Prostate gland (tissue), 2 donors: ENCODE measurements around the gene ELMO1. TPM values are rescaled to one million over a fixed set of nuclear protein-coding genes. Genes with fewer than 3 reads are reported as not detected.

Experiments
- DNase-seq: peaks from one replicate; pipeline ENCODE4 v3.0.0-alpha.2; 2019; ENCODE audit warnings: low spot score
- H3K27ac ChIP-seq, 2 donors: fragments of 200-600 bp; sonication (generic); 2 replicates each; pipeline ENCODE4 v1.5.1; 2017 to 2019
- H3K27me3 ChIP-seq: fragments of 200-600 bp; sonication (generic); replicated peaks from 2 replicates; pipeline ENCODE4 v1.5.1; 2019; ENCODE audit not compliant: insufficient read depth
- H3K36me3 ChIP-seq, 2 donors: fragments of 200-600 bp; sonication (generic); 1 replicate in 1 of 2; 2 replicates in 1 of 2; pipeline versions ENCODE4 v1.5.1 to v1.8.1; 2017 to 2019
- H3K4me1 ChIP-seq: fragments of 200-600 bp; sonication (generic); replicated peaks from 2 replicates; pipeline ENCODE4 v1.5.1; 2019
- H3K4me3 ChIP-seq, 2 donors: fragments of 200-600 bp; sonication (generic); 2 replicates each; pipeline ENCODE4 v1.5.1; 2017 to 2019
- H3K9me3 ChIP-seq: fragments of 200-600 bp; sonication (generic); 2 replicates; pipeline ENCODE4 v1.5.1; 2017
- POLR2A ChIP-seq: fragments of 450-650 bp; IDR thresholded peaks from one replicate; pipeline ENCODE4 v1.6.1; 2016; ENCODE audit warnings: antibody characterized with exemption, mild to moderate bottlenecking
- POLR2AphosphoS5 ChIP-seq: sonication (generic); formaldehyde crosslinking; IDR thresholded peaks from one replicate; pipeline ENCODE4 v1.6.1; 2017; ENCODE audit warnings: antibody characterized with exemption
- WGBS: methylation state at CpG from one replicate; pipeline ENCODE4 v1.1.5; 2018; 5-methylcytosine and 5-hydroxymethylcytosine counted together
- intact Hi-C: fragments of 100-400 bp; cut with DNase I; formaldehyde crosslinking; loops from one replicate; pipeline ENCODE4 v1.14.2; 2022
- total RNA-seq, 2 donors: library from RNA; depleted of rRNA; stranded (reverse); fragments of >200 nt; gene quantifications; one replicate each; pipeline ENCODE4 v1.1.0, GENCODE V29; 2016
- TF ChIP-seq, protein P1 (sequence below), 4 experiments: fragments of 200-600 bp in 2 of 4; fragments of 450-650 bp in 2 of 4; sonication (generic) in 2 of 4; IDR thresholded peaks; 1 replicate in 3 of 4; 2 replicates in 1 of 4; pipeline ENCODE4 v1.5.1; 2016 to 2019; ENCODE audit warnings: antibody characterized with exemption in 4 of 4, mild to moderate bottlenecking in 2 of 4, moderate library complexity in 2 of 4

The ELMO1 gene
- total RNA-seq, 2 donors from 2014 or later, result 6.7 to 19.3 TPM

GRCh38 chr7:37249240-37249639 is 199.4 kb downstream of the ELMO1 start:
- no peak for DNase-seq
- intact Hi-C loops, result no loop called here
- TF ChIP-seq, protein P1, sequence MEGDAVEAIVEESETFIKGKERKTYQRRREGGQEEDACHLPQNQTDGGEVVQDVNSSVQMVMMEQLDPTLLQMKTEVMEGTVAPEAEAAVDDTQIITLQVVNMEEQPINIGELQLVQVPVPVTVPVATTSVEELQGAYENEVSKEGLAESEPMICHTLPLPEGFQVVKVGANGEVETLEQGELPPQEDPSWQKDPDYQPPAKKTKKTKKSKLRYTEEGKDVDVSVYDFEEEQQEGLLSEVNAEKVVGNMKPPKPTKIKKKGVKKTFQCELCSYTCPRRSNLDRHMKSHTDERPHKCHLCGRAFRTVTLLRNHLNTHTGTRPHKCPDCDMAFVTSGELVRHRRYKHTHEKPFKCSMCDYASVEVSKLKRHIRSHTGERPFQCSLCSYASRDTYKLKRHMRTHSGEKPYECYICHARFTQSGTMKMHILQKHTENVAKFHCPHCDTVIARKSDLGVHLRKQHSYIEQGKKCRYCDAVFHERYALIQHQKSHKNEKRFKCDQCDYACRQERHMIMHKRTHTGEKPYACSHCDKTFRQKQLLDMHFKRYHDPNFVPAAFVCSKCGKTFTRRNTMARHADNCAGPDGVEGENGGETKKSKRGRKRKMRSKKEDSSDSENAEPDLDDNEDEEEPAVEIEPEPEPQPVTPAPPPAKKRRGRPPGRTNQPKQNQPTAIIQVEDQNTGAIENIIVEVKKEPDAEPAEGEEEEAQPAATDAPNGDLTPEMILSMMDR (IDR thresholded peaks at IDR 0.05), result no peak
- TF ChIP-seq POLR2AphosphoS5 (no peak), POLR2A (no peak)
- Histone ChIP-seq H3K27ac (no peak overlapping the region), H3K36me3 (no peaks in the 10 kb centered on the region), H3K9me3 (no peaks in the 10 kb centered on the region), H3K27me3 (no peaks in the 10 kb centered on the region), H3K4me1 (no peaks in the 10 kb centered on the region), H3K4me3 (no peak overlapping the region)
- WGBS, result 68% methylated on average over 1 of the region's 1 CpG

GRCh38 chr7:37248396-37248861 is 200.2 kb downstream of the ELMO1 start:
- intact Hi-C loops, result no loop called here
- no peak for DNase-seq
- Histone ChIP-seq H3K9me3 (no peaks in the 10 kb centered on the region), H3K36me3 (no peaks in the 10 kb centered on the region), H3K27ac (no peak overlapping the region), H3K4me3 (no peak overlapping the region), H3K27me3 (no peaks in the 10 kb centered on the region), H3K4me1 (no peaks in the 10 kb centered on the region)
- WGBS, result 62% methylated on average over 3 of the region's 3 CpGs
- TF ChIP-seq POLR2AphosphoS5 (no peak), POLR2A (no peak)
- TF ChIP-seq, protein P1 (IDR thresholded peaks at IDR 0.05), result no peak

GRCh38 chr7:37247861-37248260 is 200.8 kb downstream of the ELMO1 start:
- Histone ChIP-seq H3K36me3 (no peaks in the 10 kb centered on the region), H3K4me1 (no peaks in the 10 kb centered on the region), H3K27me3 (no peaks in the 10 kb centered on the region), H3K4me3 (no peak overlapping the region), H3K9me3 (no peaks in the 10 kb centered on the region), H3K27ac (no peak overlapping the region)
- TF ChIP-seq POLR2A, result no peak
- TF ChIP-seq, protein P1 (IDR thresholded peaks at IDR 0.05), result no peak
- TF ChIP-seq POLR2AphosphoS5, result no peak
- 42% methylated on average over 2 of the region's 2 CpGs for WGBS
- DNase-seq, result no peak
- intact Hi-C loops, result no loop called here

DNA sequence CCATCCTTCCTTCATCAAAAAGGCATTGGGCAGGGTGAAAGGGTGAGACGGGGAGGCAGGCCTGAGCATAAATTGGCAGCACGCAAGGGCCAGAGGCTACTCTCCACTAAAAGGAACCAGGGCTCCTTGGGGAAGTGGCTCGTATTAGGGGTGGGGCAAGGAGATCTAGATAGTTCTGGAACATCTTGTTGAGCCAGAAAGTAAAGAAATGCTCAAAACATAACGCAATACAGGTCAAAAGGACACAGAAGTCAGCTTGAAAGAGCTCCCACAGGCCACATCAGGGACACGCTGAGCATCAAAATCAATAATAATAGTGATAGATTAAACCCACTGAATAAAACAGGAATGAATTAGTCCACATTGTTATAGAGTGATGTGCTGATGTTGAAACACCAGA is 203.1 kb downstream of the ELMO1 start:
- no peak for TF ChIP-seq POLR2A
- TF ChIP-seq POLR2AphosphoS5, result no peak
- TF ChIP-seq, protein P1 (IDR thresholded peaks at IDR 0.05), result no peak
- no peak overlapping the region for H3K4me3 ChIP-seq
- no peaks in the 10 kb centered on the region for H3K36me3 ChIP-seq
- WGBS, result 96% methylated on average over 5 of the region's 5 CpGs
- no peak overlapping the region for H3K27ac ChIP-seq
- H3K27me3 ChIP-seq, result no peaks in the 10 kb centered on the region
- no peaks in the 10 kb centered on the region for H3K4me1 ChIP-seq
- intact Hi-C loops, result no loop called here
- no peaks in the 10 kb centered on the region for H3K9me3 ChIP-seq
- DNase-seq, result no peak

DNA sequence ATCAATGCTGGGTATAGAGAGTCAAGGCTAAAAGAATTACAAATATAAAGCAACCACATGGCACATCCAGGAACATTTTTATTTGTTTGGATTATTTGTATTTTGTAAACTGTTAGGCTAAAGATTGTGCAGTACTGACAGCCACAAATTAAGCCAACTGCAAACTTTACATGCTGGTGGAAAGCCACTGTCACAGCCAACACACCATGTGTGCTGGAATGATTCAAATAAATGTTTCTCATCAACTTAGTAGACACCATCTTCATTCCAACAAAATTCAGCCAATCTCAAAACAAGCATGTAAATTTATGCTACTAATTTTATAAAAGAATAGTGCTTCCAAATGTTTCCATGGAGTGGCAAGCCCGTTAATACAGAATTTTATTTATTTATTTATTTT is 211.8 kb downstream of the ELMO1 start:
- Histone ChIP-seq H3K36me3 (no peaks in the 10 kb centered on the region), H3K4me3 (no peak overlapping the region), H3K27ac (no peak overlapping the region), H3K9me3 (no peaks in the 10 kb centered on the region), H3K27me3 (no peaks in the 10 kb centered on the region), H3K4me1 (no peaks in the 10 kb centered on the region)
- 92% methylated on average over 1 of the region's 1 CpG for WGBS
- TF ChIP-seq POLR2A (no peak), POLR2AphosphoS5 (no peak)
- TF ChIP-seq, protein P1 (IDR thresholded peaks at IDR 0.05), result no peak
- no peak for DNase-seq
- intact Hi-C loops, result loop anchor here (10.0 kb wide), 1 partner anchor 208 kb away; the partner anchor contains the start of gene ELMO1
